ENCODE data around the gene PITPNM3.

The PITPNM3 gene

GRCh38 chr17:6551869-6552531 lies 4.4 kb downstream of the PITPNM3 start:
- DNase-seq (ENCODE audit: low read depth, low spot score): peak; percentile 50

DNA sequence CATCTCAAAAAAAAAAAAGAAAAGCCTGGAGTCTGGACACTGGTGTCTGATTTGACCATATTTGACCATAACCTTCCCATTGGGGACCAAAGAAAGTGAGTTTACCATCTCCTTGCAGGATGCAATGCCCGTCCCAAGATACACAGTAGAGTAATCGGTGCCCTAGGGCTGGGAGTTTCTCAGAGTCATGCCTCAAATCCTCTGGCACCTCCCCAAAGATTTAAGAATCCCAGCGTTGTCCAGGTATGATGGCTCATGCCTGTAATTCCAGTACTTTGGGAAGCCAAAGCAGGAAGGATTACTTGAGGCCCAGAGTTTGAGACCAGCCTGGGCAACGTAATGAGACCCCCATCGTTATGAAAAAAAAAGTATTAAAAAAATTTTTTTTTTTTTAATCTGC lies 5.0 kb downstream of the PITPNM3 start:
- no peak for DNase-seq (ENCODE audit: low read depth, low spot score)

DNA sequence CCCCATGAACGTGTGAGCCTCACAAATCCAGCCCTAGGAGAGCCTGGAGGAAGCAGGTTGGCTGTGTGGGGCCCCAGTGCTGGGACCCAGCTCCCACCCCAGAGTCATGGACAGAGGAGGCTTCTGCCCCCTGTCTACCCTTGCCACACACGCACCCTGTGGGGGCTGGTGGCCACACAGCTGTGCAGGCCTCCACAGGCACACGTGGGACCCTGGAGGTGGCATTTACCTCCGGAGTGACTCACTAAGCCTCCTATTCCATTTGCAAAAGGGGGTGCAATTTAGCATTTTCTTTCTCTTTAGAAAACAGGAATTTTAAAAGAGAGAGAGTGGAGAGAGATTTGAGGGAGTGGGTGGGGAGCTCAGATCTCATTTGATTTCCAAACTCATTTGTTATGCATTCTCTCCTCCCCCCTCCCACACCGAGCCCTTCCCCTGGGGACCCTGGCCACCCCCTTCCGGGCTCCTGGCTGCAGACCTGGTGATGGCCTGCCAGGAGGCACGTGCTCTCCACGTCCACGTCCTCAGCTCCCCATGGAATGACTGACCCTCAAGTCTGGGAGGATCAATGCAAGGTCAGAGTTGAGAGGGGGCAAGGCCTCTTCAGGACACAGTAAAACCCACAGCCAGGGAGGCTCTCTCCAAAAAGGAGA lies 6.8 kb downstream of the PITPNM3 start:
- no peak for DNase-seq (ENCODE audit: low read depth, low spot score)

- no peak for DNase-seq (ENCODE audit: low read depth, low spot score)
Measured at GRCh38 chr17:6548578-6549330, 7.6 kb downstream of the PITPNM3 start.

DNA sequence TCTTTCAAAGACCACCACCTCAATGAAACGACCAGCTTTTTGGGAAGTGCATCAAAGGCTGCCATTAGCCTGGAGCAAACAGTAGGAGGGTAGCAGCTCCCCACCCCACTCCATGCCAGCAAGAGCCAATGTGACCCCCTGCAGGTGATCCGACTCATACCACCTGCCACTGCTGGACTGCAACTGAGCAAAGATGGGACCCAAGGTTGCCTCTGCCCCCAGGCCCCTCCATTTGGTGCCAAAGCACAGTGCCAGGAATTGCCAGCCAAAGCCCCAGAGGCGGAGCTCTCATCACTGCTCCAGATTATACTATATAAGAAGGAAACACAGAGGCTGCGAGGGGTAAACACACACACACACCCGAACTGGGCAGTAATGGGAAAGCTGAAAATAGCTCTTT lies 8.3 kb downstream of the PITPNM3 start:
- DNase-seq (ENCODE audit: low read depth, low spot score): no peak

- DNase-seq (ENCODE audit: low read depth, low spot score): no peak
Measured at GRCh38 chr17:6547336-6547735, 9.0 kb downstream of the PITPNM3 start.

- DNase-seq (ENCODE audit: low read depth, low spot score): peak; percentile 94
Measured at GRCh38 chr17:6546069-6546718, 10.2 kb downstream of the PITPNM3 start.

GRCh38 chr17:6545291-6545690 lies 11.1 kb downstream of the PITPNM3 start:
- no peak for DNase-seq (ENCODE audit: low read depth, low spot score)

GRCh38 chr17:6544011-6544370 lies 12.4 kb downstream of the PITPNM3 start:
- no peak for DNase-seq (ENCODE audit: low read depth, low spot score)

DNA sequence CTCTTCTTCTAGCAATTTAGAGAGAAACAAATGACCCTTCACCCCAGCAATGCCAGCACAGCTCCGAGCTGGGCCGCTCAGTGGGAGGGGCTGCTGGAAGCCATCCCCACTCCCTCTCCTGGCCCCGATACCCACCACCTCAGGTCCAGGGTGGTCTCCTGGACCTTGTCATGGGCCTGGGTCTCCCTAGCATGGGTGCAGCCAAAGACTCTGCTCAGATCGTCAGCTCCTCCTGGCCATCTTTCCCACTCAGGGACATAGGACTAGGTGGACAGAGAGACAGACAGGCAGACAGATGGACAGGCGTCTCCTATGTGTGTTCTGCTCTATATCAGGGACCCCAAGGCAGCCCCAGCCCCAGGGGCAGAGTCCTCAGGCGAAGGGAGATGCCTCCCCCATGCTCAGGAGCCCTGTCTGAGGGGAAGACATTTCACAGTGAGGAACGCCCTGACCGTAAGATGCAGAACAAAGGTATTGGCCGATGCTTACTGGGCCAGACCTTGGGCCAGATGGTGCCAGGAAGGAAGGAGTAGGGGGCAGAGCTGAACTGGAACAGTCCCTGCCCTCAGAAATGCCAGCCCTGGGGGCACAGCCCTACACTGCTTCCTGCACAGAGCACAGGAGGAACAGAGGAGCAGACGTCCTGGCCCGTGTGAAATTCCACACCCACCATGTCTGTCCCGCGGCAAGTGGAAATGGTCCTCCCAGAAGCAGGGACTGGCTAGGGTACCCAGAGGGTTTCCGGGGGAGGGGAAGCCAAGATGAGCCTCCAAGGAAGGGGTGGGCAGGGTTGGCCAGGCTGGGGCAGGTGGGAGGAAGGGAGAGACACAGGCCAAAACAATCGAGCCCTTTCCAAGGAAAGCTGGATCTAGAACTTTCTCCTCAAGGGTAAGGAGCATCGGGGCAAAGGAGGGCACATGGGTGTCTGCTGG lies 13.0 kb downstream of the PITPNM3 start:
- no peak for DNase-seq (ENCODE audit: low read depth, low spot score)

DNA sequence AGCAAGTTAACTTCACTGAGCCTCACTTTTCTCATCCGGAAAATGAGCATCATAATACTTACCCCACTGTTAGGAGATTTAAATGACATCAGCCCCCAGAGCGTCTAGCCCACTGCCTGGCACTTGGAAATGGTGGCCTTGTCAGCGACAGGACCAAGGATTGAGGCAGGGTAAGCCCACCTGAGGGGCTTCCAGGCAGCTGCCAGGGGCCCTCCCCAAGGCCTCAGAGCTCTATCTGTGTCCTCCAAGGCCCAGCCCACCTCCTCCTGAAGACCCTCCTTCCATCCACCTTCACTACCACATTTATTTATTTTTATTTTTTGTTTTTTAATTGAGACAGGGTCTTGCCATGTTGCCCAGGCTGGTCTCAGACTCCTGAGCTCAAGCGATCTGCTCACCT lies 13.8 kb downstream of the PITPNM3 start:
- DNase-seq (ENCODE audit: low read depth, low spot score): no peak

GRCh38 chr17:6541886-6542285 lies 14.5 kb downstream of the PITPNM3 start:
- no peak for DNase-seq (ENCODE audit: low read depth, low spot score)

GRCh38 chr17:6539871-6540270 lies 16.5 kb downstream of the PITPNM3 start:
- no peak for DNase-seq (ENCODE audit: low read depth, low spot score)

GRCh38 chr17:6536566-6537065 lies 19.7 kb downstream of the PITPNM3 start:
- DNase-seq (ENCODE audit: low read depth, low spot score): no peak

- DNase-seq (ENCODE audit: low read depth, low spot score): no peak
Measured at GRCh38 chr17:6536053-6536452, 20.3 kb downstream of the PITPNM3 start.

- DNase-seq (ENCODE audit: low read depth, low spot score): no peak
Measured at GRCh38 chr17:6534846-6535514, 21.4 kb downstream of the PITPNM3 start.

GRCh38 chr17:6532441-6532885 lies 23.9 kb downstream of the PITPNM3 start:
- no peak for DNase-seq (ENCODE audit: low read depth, low spot score)

DNA sequence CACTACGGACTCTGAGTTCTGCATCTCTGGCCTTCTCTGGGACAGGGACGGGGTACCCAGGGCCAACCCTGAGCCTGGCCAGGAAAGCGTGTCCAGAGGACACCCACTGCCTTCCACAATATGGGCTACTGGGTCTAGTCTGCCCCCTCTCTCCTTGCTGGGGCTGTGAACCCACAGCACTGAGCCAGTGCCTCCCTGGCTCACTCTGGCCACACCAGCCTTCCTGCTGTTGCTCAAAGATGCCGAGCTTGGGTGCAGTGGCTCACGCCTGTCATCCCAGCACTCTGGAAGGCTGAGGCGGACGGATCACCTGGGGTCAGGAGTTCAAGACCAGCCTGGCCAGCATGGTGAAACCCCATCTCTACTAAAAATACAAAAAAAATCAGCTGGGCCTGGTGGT lies 24.8 kb downstream of the PITPNM3 start:
- no peak for DNase-seq (ENCODE audit: low read depth, low spot score)

DNA sequence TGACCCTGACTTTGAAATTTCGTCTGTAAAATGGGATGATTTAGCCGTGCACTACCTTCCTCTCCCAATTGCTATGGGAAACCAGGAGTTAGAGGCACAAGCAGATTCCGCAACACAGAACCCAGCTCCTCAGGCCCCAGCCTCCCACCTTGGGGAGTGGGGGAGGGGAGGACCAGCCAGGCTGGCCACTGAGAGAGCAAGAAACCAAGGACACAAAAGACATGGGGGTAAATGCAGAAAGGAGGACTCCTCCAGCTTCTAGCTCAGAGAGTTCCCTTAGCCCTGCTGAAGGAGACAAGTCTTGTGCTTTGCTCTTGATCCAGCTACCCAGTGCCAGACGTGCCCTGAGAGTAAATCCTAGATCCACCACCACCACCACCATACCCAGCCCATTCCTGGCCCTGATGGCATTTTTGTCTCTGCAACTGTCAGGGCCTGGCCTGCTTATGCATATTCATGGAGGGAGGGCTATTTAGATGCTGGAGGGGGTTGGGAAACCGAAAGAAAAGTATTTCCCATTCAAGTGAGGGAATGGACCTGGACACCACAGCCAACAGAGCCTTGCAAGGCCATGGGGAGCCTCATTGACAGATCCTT lies 25.9 kb downstream of the PITPNM3 start:
- DNase-seq (ENCODE audit: low read depth, low spot score): no peak

GRCh38 chr17:6528557-6528956 lies 27.8 kb downstream of the PITPNM3 start:
- DNase-seq (ENCODE audit: low read depth, low spot score): no peak

Data from astrocyte of the hippocampus (primary cell).